OCI-LY1 (cell line): ENCODE measurements around the gene ELF2.
"Not testable (repeated sequence)": the region's sequence is repeated elsewhere in the genome, so short reads cannot be mapped to it uniquely, and the experiment has no call there.

Experiments used
- H2AFZ ChIP-seq: fragments of 200-600 bp; sonication (generic), shearing (Covaris generic); 2 replicates; pipeline ENCODE4 v1.6.0; 2014; ENCODE audit warnings: antibody characterized with exemption, mild to moderate bottlenecking, low read length
- H3F3A ChIP-seq: fragments of 200-600 bp; sonication (generic), shearing (Covaris generic); 2 replicates; pipeline ENCODE4 v1.6.0; 2014; ENCODE audit warnings: mild to moderate bottlenecking, antibody characterized with exemption, low read length, moderate library complexity; ENCODE audit not compliant: insufficient read depth
- H3K27ac ChIP-seq: fragments of 200-600 bp; sonication (generic); 2 replicates; pipeline ENCODE4 v1.5.1; 2014; ENCODE audit warnings: low read length, mixed run types, mild to moderate bottlenecking, low read depth; ENCODE audit not compliant: poor library complexity, severe bottlenecking
- H3K27me3 ChIP-seq: fragments of 200-600 bp; sonication (generic); 2 replicates; pipeline ENCODE4 v1.6.0; 2014; ENCODE audit warnings: antibody characterized with exemption, mild to moderate bottlenecking, low read length, moderate library complexity; ENCODE audit not compliant: insufficient read depth
- H3K36me3 ChIP-seq: fragments of 200-600 bp; sonication (generic); 2 replicates; pipeline ENCODE4 v1.6.1; 2014; ENCODE audit warnings: mild to moderate bottlenecking, antibody characterized with exemption, low read length, moderate library complexity, mixed read lengths; ENCODE audit not compliant: insufficient read depth
- H3K4me1 ChIP-seq: fragments of 200-600 bp; sonication (generic); 2 replicates; pipeline ENCODE4 v1.5.1; 2014; ENCODE audit warnings: mild to moderate bottlenecking, low read length, moderate library complexity; ENCODE audit not compliant: insufficient read depth, severe bottlenecking
- H3K4me2 ChIP-seq: fragments of 200-600 bp; sonication (generic), shearing (Covaris generic); 2 replicates; pipeline ENCODE4 v1.6.1; 2014; ENCODE audit warnings: low read length
- H3K4me3 ChIP-seq: fragments of 200-600 bp; sonication (generic); 2 replicates; pipeline ENCODE4 v1.5.1; 2014; ENCODE audit warnings: low read length, low read depth, mild to moderate bottlenecking, mixed read lengths; ENCODE audit not compliant: poor library complexity, severe bottlenecking
- H3K79me2 ChIP-seq: fragments of 200-600 bp; shearing (Covaris generic); 2 replicates; pipeline ENCODE4 v1.6.1; 2016; ENCODE audit warnings: mixed run types, low read length, mixed read lengths; ENCODE audit not compliant: insufficient read depth
- H3K9ac ChIP-seq: fragments of 200-600 bp; sonication (generic), shearing (Covaris generic); 2 replicates; pipeline ENCODE4 v1.6.1; 2014; ENCODE audit warnings: mild to moderate bottlenecking, low read length, mixed read lengths
- H3K9me2 ChIP-seq: fragments of 200-600 bp; sonication (generic), shearing (Covaris generic); 2 replicates; pipeline ENCODE4 v1.6.1; 2014; ENCODE audit warnings: low read depth, mild to moderate bottlenecking, low read length, mixed read lengths
- H3K9me3 ChIP-seq: fragments of 200-600 bp; shearing (Covaris generic); 2 replicates; pipeline ENCODE4 v1.6.1; 2014; ENCODE audit warnings: low read length, mixed read lengths
- H4K20me1 ChIP-seq: fragments of 200-600 bp; sonication (generic), shearing (Covaris generic); 2 replicates; pipeline ENCODE4 v1.6.0; 2016; ENCODE audit warnings: mild to moderate bottlenecking, low read length; ENCODE audit not compliant: insufficient read depth
- CTCF ChIP-seq: fragments of 200-600 bp; sonication (generic), shearing (Covaris generic); IDR thresholded peaks from 2 replicates; pipeline ENCODE4 v1.5.1; 2017; ENCODE audit warnings: mild to moderate bottlenecking, antibody characterized with exemption, low read length, moderate library complexity, mixed read lengths
- EZH2 ChIP-seq: fragments of 200-600 bp; sonication (generic), shearing (Covaris generic); IDR thresholded peaks from 2 replicates; pipeline ENCODE4 v1.8.0; 2017; ENCODE audit warnings: borderline replicate concordance, mixed run types, mild to moderate bottlenecking, antibody characterized with exemption, low read length, moderate library complexity, mixed read lengths

Gene ELF2

GRCh38 chr4:139164731-139165130, 12.3 kb downstream of the ELF2 start:
- H3K27ac ChIP-seq, result no peak overlapping the region
- no peaks in the 10 kb centered on the region for H3K27me3 ChIP-seq
- H3K4me1 ChIP-seq, result no peaks in the 10 kb centered on the region
- no peak overlapping the region for H2AFZ ChIP-seq
- no peak overlapping the region for H3K4me3 ChIP-seq
- H4K20me1 ChIP-seq, result no peaks in the 10 kb centered on the region
- no peak overlapping the region for H3K4me2 ChIP-seq
- H3K9me2 ChIP-seq, result no peaks in the 10 kb centered on the region
- no peaks in the 10 kb centered on the region for H3K79me2 ChIP-seq
- no peaks in the 10 kb centered on the region for H3F3A ChIP-seq
- H3K9me3 ChIP-seq, result no peaks in the 10 kb centered on the region
- H3K36me3 ChIP-seq, result no peaks in the 10 kb centered on the region; the same call in 1 of the 2 replicates
- TF ChIP-seq CTCF, result no peak
- no peak for TF ChIP-seq EZH2
- no peak overlapping the region for H3K9ac ChIP-seq

GRCh38 chr4:139163806-139164206, 13.2 kb downstream of the ELF2 start:
- H3K79me2 ChIP-seq, result no peaks in the 10 kb centered on the region
- TF ChIP-seq EZH2 (no peak), CTCF (no peak)
- no peak overlapping the region for H3K27ac ChIP-seq

GRCh38 chr4:139157977-139158376, 19.0 kb downstream of the ELF2 start:
- H3K27me3 ChIP-seq, H3K4me2 ChIP-seq, H3K79me2 ChIP-seq, H3K9me3 ChIP-seq, H4K20me1 ChIP-seq, H3K27ac ChIP-seq, H3K36me3 ChIP-seq, H3F3A ChIP-seq, H3K4me3 ChIP-seq, H3K4me1 ChIP-seq, H3K9me2 ChIP-seq, H3K9ac ChIP-seq, H2AFZ ChIP-seq: not testable (repeated sequence)

More at GRCh38 chr4:139163806-139164206, 13.2 kb downstream of the ELF2 start:
- Histone ChIP-seq H3K9ac (no peak overlapping the region), H3K4me1 (no peaks in the 10 kb centered on the region), H3K9me3 (no peaks in the 10 kb centered on the region), H3K27me3 (no peaks in the 10 kb centered on the region), H3K36me3 (no peaks in the 10 kb centered on the region; the same call in 1 of the 2 replicates), H3K4me3 (no peak overlapping the region), H3F3A (no peaks in the 10 kb centered on the region), H3K4me2 (no peak overlapping the region), H3K9me2 (no peaks in the 10 kb centered on the region), H4K20me1 (no peaks in the 10 kb centered on the region), H2AFZ (no peak overlapping the region)

GRCh38 chr4:139154952-139155557, 22.0 kb downstream of the ELF2 start:
- Histone ChIP-seq H3K4me2 (no peak overlapping the region), H3K9me3 (no peaks in the 10 kb centered on the region), H3K79me2 (0 out of 2 replicates have a peak, but pooled peaks cover 5% of the 10 kb centered on the region), H4K20me1 (no peaks in the 10 kb centered on the region), H3K9ac (no peak overlapping the region), H2AFZ (no peak overlapping the region), H3F3A (no peaks in the 10 kb centered on the region), H3K4me3 (no peak overlapping the region), H3K27ac (no peak overlapping the region), H3K9me2 (no peaks in the 10 kb centered on the region), H3K4me1 (no peaks in the 10 kb centered on the region), H3K36me3 (no peaks in the 10 kb centered on the region), H3K27me3 (no peaks in the 10 kb centered on the region)
- TF ChIP-seq EZH2 (no peak), CTCF (no peak)
